Measurements from ENCODE around the gene GPR152.
A peak's percentile ranks its signal among the peaks of the same experiment; 100 is the strongest.

Gene GPR152

DNA sequence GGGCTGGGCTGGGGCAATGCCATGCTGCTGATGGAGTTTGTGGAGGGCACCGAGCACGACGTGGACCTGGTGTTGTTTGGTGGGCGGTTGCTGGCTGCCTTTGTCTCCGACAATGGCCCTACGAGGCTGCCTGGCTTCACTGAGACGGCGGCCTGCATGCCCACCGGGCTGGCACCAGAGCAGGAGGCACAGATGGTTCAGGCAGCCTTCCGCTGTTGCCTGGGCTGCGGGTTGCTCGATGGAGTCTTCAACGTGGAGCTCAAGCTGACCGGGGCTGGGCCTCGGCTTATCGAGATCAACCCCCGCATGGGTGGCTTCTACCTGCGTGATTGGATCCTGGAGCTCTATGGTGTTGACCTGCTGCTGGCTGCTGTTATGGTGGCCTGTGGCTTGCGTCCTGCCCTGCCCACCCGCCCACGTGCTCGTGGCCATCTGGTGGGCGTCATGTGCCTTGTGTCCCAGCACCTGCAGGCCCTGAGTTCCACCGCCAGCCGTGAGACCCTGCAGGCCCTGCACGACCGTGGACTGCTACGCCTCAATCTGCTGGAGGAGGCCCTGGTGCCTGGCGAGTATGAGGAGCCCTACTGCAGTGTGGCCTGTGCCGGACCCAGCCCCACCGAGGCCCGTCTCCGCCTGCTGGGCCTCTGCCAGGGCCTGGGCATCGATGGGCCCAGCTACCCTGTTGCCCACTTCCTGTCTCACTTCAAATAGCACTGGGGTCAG, 28.5 kb downstream of the GPR152 start:
- DNase-seq: no peak

DNA sequence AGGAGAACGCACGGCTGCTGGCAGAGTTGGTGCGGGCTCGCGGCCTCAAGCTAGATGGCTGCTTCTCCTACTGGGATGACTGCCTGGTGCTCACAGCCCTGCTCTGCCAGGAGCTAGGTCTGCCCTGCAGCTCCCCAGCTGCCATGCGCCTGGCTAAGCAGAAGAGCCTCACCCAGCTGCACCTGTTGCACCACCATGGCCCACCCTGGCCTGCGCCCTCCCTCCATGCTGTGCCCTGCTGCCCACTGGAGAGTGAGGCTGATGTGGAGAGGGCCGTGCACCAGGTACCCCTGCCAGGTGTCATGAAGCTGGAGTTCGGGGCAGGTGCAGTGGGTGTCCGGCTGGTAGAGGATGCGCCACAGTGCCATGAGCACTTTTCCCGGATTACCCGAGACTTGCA, 29.1 kb downstream of the GPR152 start:
- DNase-seq: no peak

DNA sequence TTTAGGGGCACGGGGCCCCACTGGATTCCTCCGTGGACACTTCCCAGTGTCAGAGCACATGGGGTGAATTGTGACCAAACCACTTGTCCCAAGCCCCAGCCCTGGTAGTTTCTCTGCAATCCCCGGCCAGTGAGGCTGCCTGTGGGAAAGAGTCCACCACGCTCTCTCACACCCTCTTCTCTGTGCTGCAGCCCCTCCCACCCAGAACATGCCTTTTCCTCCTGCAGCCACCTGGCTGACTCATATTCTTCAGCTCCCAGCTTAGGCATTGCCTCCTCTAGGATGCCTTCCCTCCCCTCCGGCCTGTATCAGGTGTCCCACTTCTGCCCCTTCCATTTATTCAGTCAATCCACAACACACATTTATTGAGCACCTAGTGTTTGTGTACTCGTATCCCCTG, 29.6 kb downstream of the GPR152 start:
- no peak for DNase-seq

DNA sequence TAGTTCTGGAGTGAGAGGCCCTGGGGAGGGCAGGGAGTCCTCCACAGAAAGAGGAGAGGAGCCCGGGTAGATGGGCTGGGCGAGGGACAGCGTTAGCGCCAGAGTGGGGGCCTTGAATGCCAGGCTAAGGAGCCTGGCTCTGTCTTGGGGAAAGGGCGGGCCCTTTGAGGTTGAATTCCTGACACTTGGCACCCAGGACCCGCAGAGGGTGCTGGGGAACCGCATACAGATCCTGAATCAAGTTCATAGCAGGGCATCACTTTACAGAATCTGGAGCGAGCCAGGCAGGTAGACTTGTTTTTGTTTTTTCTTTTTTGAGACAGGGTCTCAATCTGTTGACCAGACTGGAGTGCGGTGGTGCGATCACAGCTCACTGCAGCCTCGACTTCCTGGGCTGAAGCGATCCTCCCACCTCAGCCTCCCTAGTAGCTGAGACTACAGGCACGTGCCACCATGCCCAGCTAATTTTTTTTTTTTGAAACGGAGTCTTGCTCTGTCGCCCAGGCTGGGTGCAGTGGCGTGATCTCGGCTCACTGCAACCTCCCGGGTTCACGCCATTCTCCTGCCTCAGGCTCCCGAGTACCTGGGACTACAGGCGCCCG, 31.0 kb downstream of the GPR152 start:
- no peak for DNase-seq

DNA sequence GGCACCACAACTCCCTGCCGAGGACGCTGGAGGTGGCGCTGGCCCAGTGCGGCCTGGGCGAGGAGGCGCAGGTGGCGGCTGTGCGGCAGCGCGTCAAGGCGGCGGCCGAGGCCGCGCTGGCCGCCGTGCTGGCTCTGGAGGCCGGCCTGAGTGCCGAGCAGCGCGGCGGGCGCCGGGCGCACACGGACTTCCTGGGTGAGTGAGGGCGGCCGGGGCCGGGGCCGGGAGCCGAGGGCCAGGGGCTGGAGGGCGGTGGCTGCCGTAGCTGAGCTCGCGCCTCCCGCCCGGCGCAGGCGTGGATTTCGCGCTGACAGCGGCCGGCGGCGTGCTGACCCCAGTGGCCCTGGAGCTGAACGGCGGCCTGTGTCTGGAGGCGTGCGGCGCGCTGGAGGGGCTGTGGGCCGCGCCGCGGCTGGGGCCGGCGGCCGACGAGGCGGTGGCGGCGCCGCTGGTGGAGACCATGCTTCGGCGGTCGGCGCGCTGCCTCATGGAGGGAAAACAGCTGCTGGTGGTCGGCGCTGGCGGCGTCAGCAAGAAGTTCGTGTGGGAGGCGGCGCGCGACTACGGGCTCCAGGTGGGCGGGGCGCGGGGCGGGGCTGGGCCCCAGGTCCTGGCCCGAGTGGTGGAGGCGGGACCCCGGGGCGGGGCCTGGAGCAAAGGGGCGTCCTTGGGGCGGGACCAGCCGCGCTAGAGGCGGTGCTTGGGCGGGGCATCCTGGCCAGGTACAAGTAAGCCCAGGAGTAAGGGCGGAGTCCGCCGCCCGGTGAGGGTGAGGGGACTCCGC, 31.7 kb downstream of the GPR152 start:
- peak; percentile 90 for DNase-seq

DNA sequence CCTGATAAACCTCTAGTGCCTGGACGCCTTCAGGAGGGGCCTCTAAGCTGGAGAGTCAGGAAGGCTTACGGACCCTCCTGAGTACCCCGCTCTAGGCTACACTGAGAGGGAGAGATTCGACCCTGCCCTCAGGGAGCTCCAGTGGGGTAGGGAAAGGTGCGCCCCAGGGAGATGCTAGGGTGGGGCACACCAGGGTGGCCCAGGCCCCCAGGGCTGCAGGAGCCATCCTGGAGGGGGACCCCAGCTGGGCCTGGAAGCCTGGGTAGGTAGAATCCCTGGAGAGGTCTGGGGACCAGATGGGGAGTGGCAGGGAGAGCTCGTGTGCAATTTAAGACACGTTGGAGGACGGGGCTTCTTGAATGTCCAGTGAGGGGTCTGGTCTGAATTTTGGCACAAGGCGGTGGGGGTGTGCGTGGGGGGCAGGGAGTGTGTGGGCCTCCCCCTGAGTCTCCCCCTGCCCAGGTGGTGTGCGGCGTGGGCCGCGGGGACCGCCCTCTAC, 32.3 kb downstream of the GPR152 start:
- no peak for DNase-seq

DNA sequence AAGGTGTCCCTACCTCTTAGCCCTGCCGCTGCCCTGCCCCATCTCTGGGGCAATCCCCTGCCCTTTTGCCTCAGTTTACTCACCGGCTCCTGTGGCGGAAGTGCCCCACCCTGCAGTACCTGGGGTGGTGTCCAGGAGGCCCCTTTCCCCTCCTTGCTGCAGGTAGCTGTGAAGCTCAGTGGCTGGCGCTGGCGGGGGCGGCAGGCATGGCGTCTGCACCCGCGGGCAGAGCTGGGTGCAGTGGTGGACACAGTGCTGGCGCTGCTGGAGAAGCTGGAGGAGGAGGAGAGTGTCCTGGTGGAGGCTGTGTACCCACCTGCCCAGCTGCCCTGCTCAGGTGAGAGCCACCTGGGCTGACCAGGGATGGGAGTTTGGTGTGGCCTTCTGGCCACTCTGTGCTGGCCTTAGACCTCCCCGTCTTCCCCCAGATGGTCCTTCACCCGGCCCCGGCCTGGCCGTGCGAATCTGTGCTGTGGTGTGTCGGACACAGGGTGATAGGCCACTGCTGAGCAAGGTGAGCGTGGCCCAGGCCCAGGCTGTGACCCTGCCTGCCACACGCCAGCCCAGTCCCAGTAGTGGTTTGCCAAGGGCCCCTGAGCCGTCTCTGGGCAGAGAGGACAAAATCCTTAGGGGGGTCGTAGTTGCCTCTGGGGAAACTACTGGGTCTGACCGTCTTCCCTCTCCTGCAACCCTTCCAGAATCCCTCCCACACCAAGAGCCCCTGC, 33.0 kb downstream of the GPR152 start:
- DNase-seq: no peak

DNA sequence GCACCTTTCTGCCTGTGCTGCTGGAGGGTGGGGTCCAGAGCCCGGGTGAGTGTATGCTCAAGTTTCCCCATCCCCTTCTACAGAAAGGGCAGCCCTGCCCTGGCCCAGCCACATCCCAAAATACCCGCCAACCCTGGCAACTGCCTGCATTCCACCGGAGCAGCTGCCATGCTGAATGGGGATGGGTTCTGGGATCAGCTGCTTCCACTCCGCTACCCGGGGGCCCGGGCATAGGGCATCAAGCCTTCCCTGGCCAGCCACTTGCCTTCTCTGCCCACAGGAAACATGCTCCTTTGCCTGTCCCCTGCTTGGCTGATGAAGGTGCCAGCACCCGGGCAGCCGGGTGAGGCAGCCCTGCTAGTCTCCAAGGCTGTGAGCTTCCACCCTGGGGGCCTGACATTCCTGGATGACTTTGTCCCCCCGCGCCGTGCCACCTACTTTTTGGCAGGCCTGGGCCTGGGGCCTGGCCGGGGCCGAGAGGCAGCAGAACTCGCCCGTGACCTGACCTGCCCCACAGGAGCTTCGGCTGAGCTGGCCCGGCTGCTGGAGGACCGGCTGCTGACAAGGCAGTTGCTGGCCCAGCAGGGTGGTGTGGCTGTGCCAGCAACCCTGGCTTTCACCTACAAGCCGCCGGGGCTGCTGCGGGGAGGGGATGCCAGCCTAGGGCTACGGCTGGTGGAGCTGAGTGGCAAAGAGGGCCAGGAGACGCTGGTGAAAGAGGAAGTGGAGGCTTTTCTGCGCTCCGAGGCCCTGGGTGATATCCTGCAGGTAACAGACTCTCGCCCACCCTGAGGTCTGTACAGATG, 33.9 kb downstream of the GPR152 start:
- no peak for DNase-seq

DNA sequence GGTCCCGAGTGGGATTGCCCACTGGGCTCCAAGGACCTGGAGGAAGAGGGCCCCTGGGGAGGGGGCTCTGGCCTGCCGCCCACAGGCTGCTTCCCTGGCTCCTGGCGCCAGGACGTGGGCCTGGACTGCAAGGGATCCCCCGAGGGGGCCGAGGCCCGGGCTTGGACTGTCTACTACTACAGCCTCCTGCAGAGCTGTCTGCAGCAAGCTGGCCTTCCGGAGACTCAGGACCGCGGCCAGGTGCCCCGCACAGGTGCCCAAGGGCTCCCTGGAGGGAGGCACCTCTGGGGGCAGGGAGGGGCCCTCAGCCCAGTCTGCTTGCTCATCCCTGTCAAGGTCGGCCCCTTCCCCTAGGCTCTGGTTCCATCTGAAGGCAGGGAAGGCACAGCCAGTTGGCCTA, 35.1 kb downstream of the GPR152 start:
- no peak for DNase-seq

DNA sequence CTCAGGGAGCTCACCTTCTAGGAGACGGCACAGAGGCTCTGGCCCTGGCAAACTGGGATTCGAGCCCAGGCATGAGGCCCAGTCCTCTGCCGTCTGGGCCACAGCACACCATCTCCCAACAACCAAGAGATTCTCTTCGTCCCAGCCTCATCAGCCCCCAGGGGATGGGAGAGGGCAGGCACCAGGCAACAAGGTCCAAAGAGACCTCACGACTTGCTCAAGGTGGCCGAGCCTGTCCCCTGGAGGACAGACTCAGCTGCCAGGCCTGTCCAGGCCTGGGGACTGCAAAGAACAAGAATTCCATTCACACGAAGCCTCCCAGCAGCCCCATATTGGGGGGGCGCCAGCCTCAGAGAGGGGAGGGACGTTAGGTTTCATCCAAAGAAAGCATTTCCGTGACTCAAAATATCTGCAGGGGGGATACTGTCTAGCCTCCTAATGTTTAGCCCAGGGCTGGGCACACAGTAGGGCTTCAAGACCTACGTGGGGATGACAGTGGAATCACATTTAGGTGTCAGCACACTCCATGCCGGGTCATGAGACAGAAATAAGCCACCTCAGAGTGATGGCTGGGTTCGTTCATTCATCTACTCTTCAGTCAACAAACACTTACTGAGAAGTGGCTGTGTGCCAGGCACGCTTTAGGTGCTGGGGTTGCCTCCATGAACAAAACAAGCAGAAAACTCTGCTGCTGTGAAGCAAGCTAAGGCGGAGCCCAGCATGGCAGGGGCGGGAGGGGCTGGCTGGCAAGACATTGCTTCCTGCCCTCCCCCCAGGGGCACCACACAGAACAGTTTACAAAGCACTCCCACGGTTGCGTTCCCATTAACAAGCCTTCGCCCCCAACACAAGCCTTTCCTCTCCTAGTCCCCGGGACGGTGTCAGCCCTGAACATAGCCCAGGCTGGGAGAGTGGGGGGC, 35.9 kb downstream of the GPR152 start:
- no peak for DNase-seq

DNA sequence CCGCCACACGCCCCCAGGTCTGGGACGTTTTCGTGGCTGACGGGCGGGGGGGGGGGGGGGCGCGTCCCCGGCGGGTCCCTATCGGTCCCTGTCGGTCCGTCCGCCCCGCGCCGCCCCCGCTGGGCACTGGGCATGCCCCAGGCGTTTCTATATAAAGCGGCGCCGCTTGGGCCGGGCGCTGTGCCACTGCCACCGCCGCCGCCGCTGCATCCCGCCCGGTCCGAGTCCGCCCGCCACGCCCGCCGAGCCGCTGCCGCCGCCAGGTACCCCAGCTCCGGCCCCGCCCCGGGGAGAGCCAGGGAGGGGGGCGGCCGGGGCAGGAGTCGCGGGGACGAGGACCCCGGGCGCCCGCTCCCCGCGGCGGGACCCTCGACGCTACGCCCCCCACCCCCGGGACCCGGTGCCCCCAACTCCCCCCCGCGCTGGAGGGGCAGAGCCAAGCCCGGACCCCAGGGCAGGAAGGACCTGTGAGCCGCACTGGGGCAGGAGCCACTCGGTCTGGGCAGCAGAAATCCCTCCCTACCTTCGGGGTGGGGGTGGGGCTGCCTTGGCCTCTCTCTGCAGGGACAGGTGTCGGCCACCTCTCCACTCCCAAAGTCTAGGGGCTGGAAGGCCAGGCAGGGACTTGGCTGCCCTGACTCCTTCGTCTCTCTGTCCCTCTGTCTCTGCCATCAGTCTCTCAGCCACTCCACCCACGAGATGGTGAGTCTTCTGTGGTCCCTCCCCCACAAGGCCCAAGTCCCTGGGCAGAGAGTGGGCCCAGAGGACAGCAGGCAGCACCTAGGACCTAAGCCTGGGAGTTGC, 36.8 kb downstream of the GPR152 start, which contains the start of gene CARNS1:
Gene CARNS1, plus strand, starts transcription at position 178 of the 804 bp plus-strand sequence. Its CDS starts 522 bp downstream, at position 700.
- DNase-seq: no peak

DNA sequence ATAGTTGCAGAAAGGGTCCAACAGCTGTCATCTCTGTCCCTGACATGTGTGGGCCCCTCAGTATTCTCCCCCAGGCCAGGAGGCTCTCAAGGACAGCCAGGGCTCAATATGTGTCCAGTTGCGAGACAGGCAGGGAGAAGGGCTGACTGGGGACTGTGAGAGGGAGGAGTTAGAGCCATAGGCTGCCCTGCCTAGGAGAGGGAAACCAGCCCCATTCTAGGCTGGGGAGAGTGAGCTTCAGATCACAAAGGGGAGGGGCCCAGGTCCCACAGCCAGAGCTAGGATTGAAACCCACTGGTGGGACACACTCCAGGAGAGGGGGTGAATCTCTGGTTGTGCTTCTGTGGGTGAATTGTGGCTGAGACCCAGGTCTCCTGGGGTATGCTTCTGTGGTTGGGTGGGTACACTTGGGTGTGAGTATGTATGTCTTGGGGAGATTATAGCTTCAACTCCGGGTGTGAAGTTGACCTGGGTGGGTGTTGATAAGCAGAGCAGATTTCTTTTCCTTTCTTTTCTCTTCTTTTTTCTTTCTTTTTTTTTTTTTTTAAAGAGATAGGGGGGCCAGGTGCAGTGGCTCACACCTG, 39.2 kb downstream of the GPR152 start:
- DNase-seq: no peak

DNA sequence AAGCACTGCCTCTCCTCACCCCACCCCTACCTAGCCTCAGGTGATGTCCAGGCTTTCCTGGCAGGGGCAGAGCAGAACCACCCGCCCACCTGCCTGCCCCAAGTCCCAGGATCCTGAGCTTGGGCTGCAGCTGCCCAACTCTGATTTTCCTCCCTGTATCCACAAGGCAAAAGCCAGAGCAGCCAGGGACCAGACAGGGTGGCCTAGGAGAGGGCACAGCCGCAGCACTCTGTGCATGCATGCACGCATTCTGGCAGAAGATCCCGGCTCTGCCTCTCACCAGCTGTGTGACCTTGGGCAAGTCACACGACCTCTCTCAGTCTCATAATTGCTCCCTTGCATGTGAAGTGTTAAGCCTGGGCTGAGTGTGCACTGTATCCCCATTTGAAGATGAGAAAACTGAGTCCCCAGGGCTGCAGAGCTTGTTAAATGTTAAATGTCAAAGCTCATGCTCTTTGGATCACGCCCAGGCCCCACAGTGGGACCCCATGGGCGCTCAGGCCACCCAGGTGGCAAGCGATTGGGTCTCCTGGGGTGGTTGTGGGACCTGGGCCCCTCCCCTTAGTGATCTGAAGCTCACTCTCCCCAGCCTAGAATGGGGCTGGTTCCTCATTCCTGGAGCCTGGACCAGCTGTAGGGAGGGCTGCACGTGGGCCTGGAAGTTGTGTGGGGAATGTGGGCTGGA, 39.9 kb downstream of the GPR152 start:
- no peak for DNase-seq

DNA sequence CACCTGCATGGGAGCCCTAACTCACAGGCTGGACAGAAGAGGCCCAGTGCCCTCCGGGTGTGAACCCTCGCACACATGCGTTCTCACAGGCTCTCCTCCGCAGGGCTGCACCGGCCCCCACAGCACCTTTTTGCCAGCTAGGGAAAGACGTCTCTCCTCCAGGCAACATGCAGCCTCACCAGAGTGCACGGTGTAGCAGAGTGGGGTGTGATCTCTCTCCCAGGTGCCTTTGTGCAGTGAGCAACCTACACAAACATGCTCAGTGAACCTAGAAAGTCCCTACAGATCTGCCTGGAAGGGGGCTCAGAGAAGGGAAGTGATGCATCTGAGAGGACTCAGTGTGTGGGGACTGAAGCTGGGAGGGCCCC, 40.8 kb downstream of the GPR152 start:
- DNase-seq: no peak

DNA sequence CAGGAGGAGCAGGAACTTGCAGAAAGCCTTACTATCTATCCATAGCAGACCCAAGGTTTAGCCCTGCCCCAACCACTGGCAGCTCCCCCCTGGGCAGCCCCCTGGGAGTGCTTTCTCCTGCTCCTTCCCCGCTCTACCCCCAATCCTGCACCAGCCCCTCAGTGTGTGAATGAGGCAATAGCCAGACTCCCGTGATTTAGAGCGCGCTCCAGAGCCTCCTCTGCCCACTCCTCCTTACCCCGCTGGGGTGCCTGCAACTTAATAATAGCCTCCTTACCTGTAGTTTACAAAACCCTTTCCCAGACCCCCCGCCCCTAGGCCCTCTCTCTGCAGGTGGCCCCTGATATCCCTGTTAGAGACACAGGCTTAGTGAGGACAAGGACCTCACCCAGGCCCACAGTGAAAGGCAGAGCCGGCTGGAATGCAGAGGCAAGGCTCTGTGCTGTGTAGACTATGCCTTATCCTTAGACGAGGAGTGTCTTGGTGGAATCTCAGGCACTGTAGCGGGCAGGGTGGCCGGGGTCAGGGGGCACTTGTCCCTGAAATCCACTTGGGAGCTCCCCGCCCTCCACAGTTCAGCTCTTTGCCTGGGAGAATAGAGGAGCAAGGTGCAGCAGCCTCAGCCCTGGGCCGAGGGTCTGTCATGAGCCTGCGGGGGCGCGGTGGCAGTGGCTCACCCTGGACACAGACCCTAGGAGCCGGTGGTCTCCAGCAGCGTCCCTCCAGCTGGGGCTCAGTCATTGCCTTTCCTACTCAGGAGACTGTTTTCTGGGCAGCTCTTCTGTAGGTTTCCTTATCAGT, 41.3 kb downstream of the GPR152 start:
- no peak for DNase-seq

DNA sequence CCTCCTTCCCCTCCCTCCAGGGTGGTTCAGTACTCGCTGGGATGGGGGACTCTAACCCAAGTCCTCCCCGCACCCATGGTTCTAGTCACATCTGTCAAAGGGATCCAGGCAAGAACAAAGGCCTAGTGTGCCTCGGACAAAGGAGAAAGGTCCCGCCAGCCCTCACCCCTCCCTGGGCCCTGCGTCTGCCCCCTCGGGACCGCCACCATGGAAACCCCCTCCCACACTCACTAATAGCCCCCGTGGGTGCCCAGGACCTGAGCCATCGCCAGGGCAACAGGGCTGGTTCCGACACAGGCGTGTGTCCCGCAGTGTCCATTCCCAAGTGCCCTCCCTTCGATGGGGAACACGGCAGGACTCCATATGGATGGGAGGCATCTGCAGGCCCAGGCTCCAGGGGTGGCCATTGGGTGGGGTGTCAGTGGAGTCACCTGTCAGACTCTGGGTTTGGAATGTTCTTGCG, 42.1 kb downstream of the GPR152 start:
- no peak for DNase-seq

DNA sequence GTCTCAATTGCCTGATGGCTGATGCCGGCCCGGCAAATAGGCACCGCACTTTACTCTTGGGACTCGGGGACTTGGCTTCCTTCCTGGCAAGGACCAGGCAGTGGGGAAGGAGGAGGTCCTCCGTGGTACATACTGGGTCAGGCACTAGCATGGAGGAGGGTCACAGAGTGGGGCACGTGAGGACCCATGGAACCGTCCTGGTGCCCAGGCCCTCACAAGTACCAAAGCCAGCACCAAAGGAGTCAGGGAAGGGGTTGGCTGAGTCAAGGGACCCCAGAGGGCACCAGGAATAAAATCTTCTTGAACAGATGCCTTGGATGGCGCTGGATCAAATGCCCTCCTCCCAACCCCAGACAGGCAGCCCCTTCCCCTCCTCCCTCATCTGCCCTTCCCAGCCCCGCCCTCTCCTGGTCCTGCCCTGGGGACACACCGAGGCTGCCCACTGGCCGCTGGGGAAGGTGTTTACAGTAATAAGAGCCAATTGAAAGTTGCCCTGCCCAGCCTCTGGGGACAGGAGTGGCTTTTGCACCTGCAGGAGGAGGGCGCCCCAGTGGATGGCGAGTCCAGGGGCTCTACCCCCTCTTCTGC, 42.7 kb downstream of the GPR152 start:
- DNase-seq: no peak

DNA sequence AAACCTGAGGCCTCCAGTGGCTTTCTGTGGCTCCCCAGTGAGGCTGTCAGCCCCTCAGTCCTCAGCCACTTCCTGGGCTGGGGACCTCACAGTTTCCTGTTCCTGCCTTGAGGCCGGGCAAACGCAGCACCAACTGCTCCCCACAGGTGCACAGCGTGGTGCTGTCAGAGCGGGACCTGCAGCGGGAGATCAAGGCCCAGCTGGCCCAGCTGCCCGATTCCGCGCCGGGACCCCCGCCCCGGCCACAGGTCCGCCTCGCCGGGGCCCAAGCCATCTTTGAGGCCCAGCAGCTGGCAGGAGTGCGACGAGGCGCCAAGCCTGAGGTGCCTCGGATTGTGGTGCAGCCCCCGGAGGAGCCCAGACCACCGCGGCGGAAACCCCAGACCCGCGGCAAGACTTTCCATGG, 43.3 kb downstream of the GPR152 start:
- DNase-seq: no peak
